HG03039 (cell line): Measurements from ENCODE around the gene COL4A2.

Experiments used
- ATAC-seq: cut with Tn5 transposase; IDR thresholded peaks from one replicate; pipeline ENCODE4 v1.9.1; 2021; ENCODE audit warnings: mild to moderate bottlenecking, moderate library complexity; ENCODE audit not compliant: unreplicated experiment

Gene COL4A2

DNA sequence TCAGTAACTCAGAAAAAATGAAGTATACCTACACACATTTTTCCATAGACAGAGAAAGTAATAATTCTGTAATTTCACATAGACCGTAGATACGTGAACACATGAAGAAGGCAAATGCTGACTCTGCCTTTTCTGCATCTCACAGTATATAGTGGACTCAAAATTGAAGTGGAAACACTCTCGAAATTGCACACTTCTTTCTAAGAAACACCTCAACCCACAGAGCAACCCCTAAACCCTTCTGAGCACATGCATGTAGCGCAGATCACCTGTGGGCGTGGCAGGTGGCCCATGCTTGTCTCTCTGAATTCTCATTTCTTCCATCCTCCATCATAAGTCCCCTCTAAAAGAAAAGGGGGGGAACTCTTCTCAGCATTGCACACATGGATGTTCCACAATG is 34.9 kb upstream of the COL4A2 start:
- ATAC-seq = no peak

GRCh38 chr13:110272651-110273050 is 34.4 kb upstream of the COL4A2 start:
- ATAC-seq = no peak

- ATAC-seq = no peak
Measured at GRCh38 chr13:110273254-110273653, 33.8 kb upstream of the COL4A2 start.

GRCh38 chr13:110274687-110275086 is 32.4 kb upstream of the COL4A2 start:
- ATAC-seq = no peak

GRCh38 chr13:110275931-110276552 is 31.0 kb upstream of the COL4A2 start:
- no peak for ATAC-seq

DNA sequence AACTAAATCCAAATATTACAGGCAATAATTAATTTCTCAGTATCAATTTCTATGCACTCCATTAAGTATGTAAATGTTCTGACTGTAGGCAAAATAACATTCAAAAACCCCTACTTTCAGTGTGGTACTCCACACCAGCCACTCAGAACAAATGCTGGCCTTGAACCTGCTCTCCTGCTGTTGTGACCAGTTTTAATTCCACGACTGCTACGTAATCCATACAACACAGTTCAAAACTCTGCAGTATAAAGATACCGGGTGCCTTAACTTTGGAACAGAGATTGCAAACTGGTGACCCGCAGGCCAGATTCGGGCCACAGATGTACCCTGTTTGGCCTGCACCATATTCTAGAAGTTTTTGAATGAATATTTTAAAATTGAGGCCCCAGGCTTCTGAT is 30.5 kb upstream of the COL4A2 start:
- ATAC-seq = no peak

DNA sequence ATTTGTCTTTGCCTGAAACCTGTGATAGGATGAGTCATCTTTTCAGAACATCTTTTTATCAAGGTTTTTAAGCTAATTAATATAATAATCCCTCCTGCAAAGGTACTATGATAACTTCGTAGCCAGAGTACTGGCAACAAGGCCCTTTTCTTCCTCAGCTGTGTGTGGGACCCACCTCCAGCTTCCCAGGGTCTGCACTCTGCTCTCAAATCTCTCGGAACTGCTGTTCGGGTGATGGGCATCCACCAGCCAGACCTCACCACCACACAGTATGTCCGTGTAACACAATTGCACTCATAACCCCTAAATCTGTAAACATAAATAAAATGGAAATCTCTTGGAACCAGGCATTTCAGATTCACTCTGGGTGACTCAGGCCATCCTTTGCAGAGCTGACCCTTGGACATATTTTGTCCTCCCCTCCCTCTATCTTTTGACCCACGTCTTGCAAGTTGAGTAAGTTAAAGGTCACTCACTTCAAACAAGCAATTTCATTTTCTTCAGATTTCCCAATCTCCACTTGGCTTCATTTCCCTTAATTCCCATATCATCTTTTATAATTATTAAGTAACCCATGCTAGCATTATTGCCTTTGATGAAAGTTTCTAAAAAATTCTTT is 29.6 kb upstream of the COL4A2 start:
- no peak for ATAC-seq

GRCh38 chr13:110278859-110279258 is 28.2 kb upstream of the COL4A2 start:
- no peak for ATAC-seq

- ATAC-seq = no peak
Measured at GRCh38 chr13:110279684-110280083, 27.4 kb upstream of the COL4A2 start.

GRCh38 chr13:110280231-110280813 is 26.8 kb upstream of the COL4A2 start:
- ATAC-seq = no peak

- no peak for ATAC-seq
Measured at GRCh38 chr13:110280985-110281688, 25.9 kb upstream of the COL4A2 start.

DNA sequence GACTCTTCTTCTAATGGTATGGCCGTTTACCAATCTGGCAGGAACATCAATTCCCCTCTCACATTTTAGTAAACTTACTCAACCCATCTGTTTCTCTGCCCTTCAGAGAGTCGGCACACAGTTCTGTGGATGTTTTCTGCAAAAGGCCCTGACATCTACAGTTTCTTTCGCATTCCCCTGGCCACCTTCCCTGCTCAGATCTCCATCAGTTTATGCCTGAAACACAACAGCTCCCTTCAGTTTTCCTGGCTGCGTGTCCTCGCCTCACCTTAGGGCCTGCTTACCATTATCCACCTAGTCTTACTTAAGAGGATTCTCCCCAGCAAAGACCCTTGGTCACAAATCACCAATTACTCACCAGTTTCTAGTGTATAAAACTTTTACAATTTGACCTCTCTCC is 25.3 kb upstream of the COL4A2 start:
- ATAC-seq = no peak

DNA sequence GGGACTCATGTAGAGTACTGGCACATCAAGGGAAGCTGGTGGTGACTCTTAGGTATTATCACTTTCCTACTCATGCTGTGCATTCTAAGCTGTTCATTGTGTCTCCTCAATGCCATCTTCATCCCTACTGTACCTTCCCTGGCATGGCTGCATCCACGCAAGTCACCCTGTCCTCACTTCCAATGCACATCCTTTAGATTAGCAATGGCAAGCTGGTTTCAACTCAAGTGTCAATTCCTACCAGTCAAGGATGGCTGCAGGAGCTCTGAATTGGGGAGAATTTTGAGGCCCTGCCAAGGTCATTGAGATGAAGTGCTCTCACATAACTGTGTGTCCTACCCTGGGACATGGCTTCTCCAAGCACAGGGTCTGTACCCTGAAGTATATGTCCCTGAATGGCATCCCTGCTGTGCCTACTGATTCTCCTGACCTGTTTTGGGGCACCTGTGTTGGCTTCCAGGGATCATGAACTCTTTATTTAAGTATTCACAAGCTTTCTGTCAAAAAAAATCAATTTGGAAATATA is 24.7 kb upstream of the COL4A2 start:
- ATAC-seq = no peak

GRCh38 chr13:110283736-110284517 is 23.2 kb upstream of the COL4A2 start:
- ATAC-seq = no peak

DNA sequence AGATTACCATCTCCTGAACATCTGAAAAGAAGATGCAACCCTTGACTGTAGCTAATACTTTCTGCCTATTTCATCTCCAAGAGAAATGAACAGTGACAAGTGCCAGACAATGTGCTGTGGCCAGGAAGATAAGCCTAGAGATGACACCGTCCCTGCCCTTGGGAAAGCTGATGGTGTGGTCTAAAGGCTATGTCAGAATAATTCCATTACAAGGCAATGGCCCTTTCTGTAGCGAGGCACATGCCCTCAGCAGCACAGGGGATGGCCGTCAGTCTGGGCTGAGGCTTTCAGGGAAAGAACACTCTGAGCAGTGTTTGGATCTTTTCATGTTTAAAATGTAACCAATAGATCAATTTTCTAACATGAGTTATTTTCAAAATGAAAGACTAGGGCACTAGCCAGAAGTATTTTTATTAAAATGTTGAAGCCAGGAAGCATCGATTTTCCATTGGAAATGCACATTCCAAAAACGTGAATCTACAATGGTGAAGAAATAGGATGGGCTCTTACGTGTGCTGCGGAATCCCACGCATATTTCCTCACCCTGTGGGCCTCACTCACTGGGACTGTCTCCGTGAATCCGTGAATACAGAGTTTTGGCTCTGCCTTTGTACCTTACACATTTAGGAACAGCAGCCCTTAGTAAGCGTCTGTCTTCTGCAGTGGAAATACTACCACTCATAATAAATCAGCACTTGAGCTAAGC is 22.2 kb upstream of the COL4A2 start:
- no peak for ATAC-seq

DNA sequence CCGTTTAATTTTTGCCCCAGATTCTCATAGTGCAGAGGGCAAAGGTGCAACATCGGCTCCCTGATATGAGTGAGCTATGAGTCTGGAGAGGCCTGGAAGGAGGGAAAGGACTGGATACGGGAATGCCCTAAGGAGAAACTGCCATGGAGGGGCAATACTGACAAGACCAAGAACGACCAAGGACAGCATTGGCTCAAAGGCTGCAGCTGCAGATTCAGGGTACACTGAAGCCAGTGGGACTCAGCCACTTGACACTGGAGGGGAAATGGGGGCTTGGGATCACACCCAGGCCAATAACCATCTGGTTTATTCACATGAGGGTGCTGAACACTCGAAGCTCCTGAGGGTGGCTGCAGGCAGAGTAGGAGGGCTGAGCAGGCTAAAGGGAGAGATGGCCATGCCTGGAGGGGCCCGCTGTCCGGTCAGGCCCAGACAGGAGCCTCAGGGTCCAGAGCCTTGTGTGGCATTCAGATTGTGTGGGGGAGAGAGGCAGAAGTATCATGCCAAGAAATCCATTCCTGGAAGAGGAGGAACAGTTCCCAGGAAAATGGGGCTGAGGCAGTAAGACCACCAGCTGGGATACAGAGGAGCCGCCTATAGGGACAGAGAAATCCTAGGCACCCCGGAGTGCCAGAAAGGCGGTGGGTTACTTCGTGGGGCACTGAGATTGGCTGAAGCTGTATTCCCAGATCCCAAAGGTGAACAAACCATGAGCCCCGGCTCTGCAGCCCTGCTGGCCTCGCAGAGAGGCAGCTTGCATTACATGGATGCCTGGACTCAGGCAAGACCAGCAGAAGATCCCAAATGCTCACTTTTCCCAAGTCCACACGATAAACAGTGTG is 20.9 kb upstream of the COL4A2 start:
- ATAC-seq = no peak

GRCh38 chr13:110286833-110287819 is 20.0 kb upstream of the COL4A2 start:
- no peak for ATAC-seq

DNA sequence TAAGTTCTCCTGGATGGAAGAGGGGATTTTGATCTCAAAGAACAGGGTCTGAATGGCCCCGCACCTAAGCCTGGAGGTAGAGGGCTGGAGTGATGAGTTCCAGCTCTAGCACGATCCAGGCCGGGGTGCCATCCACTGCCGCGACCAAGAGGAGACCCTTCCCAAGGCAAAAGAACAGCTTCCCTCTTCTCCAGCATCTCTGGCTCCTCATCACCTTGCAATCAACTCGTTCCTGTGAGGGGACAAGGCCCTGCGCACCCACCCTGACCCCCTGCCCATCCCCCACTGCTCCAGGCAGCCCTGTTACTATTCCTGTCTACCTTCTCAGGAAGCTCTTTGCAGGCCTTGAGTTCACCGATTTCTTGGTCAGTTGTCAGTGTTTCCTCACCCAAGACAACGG is 17.9 kb upstream of the COL4A2 start:
- ATAC-seq = no peak
